ENCODE data around the gene DNAH6. TPM values are rescaled to one million over a fixed set of nuclear protein-coding genes. Genes with fewer than 3 reads are reported as not detected.

Gene DNAH6
- total and polyA plus RNA-seq, 2 of the 8 experiments (the other 6 are each of a cell fraction or from before 2014, with no cell fraction given), result 0.06 to 0.43 TPM

DNA sequence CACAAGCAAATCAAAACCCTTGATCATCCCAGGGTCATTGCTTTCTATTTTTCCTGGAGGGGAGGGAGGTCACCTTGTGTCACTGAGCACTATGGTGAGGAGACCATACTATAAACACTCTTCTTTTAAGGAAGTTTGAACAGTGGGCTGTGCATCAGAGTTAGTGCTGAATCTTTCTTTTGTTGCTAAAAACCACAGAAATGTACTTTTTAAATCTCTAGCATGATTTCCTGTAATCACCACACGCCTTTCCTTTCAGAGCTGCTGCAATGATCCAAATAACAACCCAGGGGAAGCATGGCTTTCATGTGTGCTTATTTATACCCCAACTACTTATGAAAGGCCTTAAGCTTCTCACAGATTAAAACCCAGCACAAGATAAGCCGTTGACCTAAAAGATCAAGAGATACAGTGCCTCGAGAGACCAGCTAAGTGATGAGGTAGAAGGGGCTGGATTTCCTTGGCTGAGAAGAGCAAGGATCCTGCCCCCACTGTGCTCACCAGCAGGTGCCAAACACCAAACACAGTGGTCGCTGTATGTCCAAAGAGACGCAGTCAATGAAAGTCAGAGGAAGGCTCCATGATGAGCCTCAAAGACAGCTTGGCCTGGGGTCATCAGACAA is 329.9 kb downstream of the DNAH6 start:
- no peak overlapping the region for H3K23ac ChIP-seq (ENCODE audit: insufficient read length)
- no peak overlapping the region for H3K4ac ChIP-seq (replicated peaks; ENCODE audit: insufficient read length, low read depth, low read length)
- no peak overlapping the region for H2BK20ac ChIP-seq (ENCODE audit: low read length)
- H3K9ac ChIP-seq (replicated peaks in 1 of 4; ENCODE audit: extremely low read depth in 1 of 4, low read depth in 3 of 4, low read length in 3 of 4), result no peak overlapping the region
- FAIRE-seq, result no peak
- no peak overlapping the region for H2AK5ac ChIP-seq (ENCODE audit: low read depth, low read length)
- H3K18ac ChIP-seq (ENCODE audit: extremely low read depth, low read length), result no peak overlapping the region
- no peak overlapping the region for H3K56ac ChIP-seq (replicated peaks; ENCODE audit: insufficient read length, low read depth, low read length)
- 88% methylated on average over 5 of the region's 5 CpGs; no CpG with 5 or more reads in 1 of the 2 experiments for WGBS, 2 experiments (ENCODE audit: extremely low coverage in 1 of 2, insufficient coverage in 1 of 2, insufficient read length in 1 of 2, insufficient replicate concordance in 2 of 2, low coverage in 1 of 2, low lambda C conversion rate in 2 of 2, missing lambda C conversion rate in 1 of 2)
- H3K27ac ChIP-seq (ENCODE audit: low read depth, low read length), result no peak overlapping the region
- no peak overlapping the region for H3K4me2 ChIP-seq (ENCODE audit: insufficient read depth in 1 of 2, low read depth in 2 of 2, low read length in 2 of 2)
- H3K79me2 ChIP-seq (ENCODE audit: control insufficient read depth in 1 of 2, insufficient read depth in 2 of 2, low read length in 2 of 2), result no peaks in the 10 kb centered on the region
- no peak overlapping the region for H2BK12ac ChIP-seq (ENCODE audit: low read depth, low read length)
- H2AFZ ChIP-seq (ENCODE audit: low read length), result no peak overlapping the region
- H4K8ac ChIP-seq (ENCODE audit: extremely low read depth, insufficient read depth, low read length), result no peak overlapping the region
- POLR2A ChIA-PET (ENCODE audit: partially characterized antibody), result no interaction called here
- no peaks in the 10 kb centered on the region for H3K36me3 ChIP-seq (ENCODE audit: control insufficient read depth in 2 of 4, insufficient read depth in 4 of 4, low read length in 3 of 4)
- H2BK15ac ChIP-seq (ENCODE audit: low read length), result no peak overlapping the region
- H4K20me1 ChIP-seq (replicated peaks in 1 of 2; ENCODE audit: control insufficient read depth in 1 of 2, insufficient read depth in 2 of 2, low read length in 2 of 2), result peaks cover 0 to 3% of the 10 kb centered on the region in 2 experiments
- H4K91ac ChIP-seq (replicated peaks; ENCODE audit: insufficient read length, low read length), result no peak overlapping the region
- H2BK5ac ChIP-seq (ENCODE audit: low read depth, low read length), result no peak overlapping the region
- no peak overlapping the region for H2BK120ac ChIP-seq (replicated peaks; ENCODE audit: low read depth, low read length)
- no peak overlapping the region for H4K5ac ChIP-seq (ENCODE audit: insufficient read length, low read depth, low read length)
- DNase-seq (ENCODE audit: low read depth in 1 of 2, low spot score in 2 of 2), result no peak
- H3K9me3 ChIP-seq (ENCODE audit: insufficient read depth in 2 of 2, low read depth in 1 of 2, low read length in 1 of 2), result no peaks in the 10 kb centered on the region
- 0 out of 2 replicates have a peak, but pooled peaks cover 2% of the 10 kb centered on the region for H3K79me1 ChIP-seq (ENCODE audit: low read depth, low read length)
- no peaks in the 10 kb centered on the region for H3K27me3 ChIP-seq (replicated peaks in 1 of 4; ENCODE audit: control insufficient read depth in 3 of 4, extremely low read depth in 1 of 4, insufficient read depth in 3 of 4, low read length in 3 of 4)
- no peak overlapping the region for H3K4me3 ChIP-seq (ENCODE audit: extremely low read depth in 1 of 4, insufficient read depth in 2 of 4, low read depth in 3 of 4, low read length in 4 of 4)
- no peaks in the 10 kb centered on the region for H3K23me2 ChIP-seq (ENCODE audit: low read depth, low read length)
- H3K14ac ChIP-seq (ENCODE audit: insufficient read length), result no peak overlapping the region
- CTCF ChIA-PET (ENCODE audit: partially characterized antibody), result interaction anchor here (0.6 to 4.4 kb wide), 6 partner anchors 9 to 288 kb away, joined by 3 to 20 read pairs (median 4); no protein-coding TSS in a partner anchor
- peaks cover 0 to 4% (median 0%) of the 10 kb centered on the region in 4 experiments; a peak in 1 of 7 replicates for H3K4me1 ChIP-seq (replicated peaks in 1 of 4; ENCODE audit: control insufficient read depth in 3 of 4, insufficient read depth in 4 of 4, low read length in 3 of 4)
